Stimulated activated CD8-positive, alpha-beta memory T cell treated with anti-CD3 and anti-CD28 coated beads, Interleukin-15, amount 100 ng/mL, for 24 hours (primary cell): ENCODE data around the gene FAM193A.
A peak's percentile ranks its signal among the peaks of the same experiment; 100 is the strongest.
"Not testable (repeated sequence)": the region's sequence is repeated elsewhere in the genome, so short reads cannot be mapped to it uniquely, and the experiment has no call there.

Experiments
- DNase-seq: peaks from one replicate; pipeline ENCODE4 v3.0.0-alpha.2; 2020; ENCODE audit warnings: low read depth

Gene FAM193A

GRCh38 chr4:2728221-2728620, 191.8 kb downstream of the FAM193A start:
- DNase-seq, result no peak

GRCh38 chr4:2728806-2729532, 192.5 kb downstream of the FAM193A start:
- no peak for DNase-seq

GRCh38 chr4:2729533-2729875, 193.1 kb downstream of the FAM193A start:
- DNase-seq, result no peak

GRCh38 chr4:2731907-2732317, 195.5 kb downstream of the FAM193A start:
- no peak for DNase-seq

GRCh38 chr4:2732526-2732925, 196.1 kb downstream of the FAM193A start:
- DNase-seq, result no peak

- no peak for DNase-seq
These were observed 196.8 kb downstream of the FAM193A start for GRCh38 chr4:2733001-2733843.

- DNase-seq, result no peak
These were observed 197.6 kb downstream of the FAM193A start for GRCh38 chr4:2733844-2734574.

GRCh38 chr4:2734612-2735011, 198.2 kb downstream of the FAM193A start:
- no peak for DNase-seq

- DNase-seq, result no peak
These were observed 199.4 kb downstream of the FAM193A start for GRCh38 chr4:2735869-2736268.

GRCh38 chr4:2738296-2738695, 201.8 kb downstream of the FAM193A start:
- DNase-seq, result not testable (repeated sequence)

- DNase-seq, result no peak
These were observed 205.2 kb downstream of the FAM193A start for GRCh38 chr4:2741626-2742025.

GRCh38 chr4:2742081-2742822, 205.8 kb downstream of the FAM193A start:
- no peak for DNase-seq

GRCh38 chr4:2742823-2743517, 206.5 kb downstream of the FAM193A start:
- no peak for DNase-seq

GRCh38 chr4:2743518-2744445, 207.3 kb downstream of the FAM193A start:
- no peak for DNase-seq

- DNase-seq, result no peak
These were observed 208.3 kb downstream of the FAM193A start for GRCh38 chr4:2744576-2745270.

- DNase-seq, result no peak
These were observed 209.1 kb downstream of the FAM193A start for GRCh38 chr4:2745516-2745915.

GRCh38 chr4:2745981-2746806, 209.7 kb downstream of the FAM193A start:
- DNase-seq, result peak; percentile 52

- DNase-seq, result no peak
These were observed 210.6 kb downstream of the FAM193A start for GRCh38 chr4:2746891-2747695.
